Mesendoderm (in vitro differentiated cells): Measurements from ENCODE around the gene SRPX2.

Experiments used
- DNase-seq: peaks from one replicate; pipeline ENCODE4 v3.0.0; 2013
- H2AK5ac ChIP-seq: 2 replicates; pipeline ENCODE4 v1.6.1; 2013; ENCODE audit warnings: low read length, inconsistent platforms
- H2BK120ac ChIP-seq: 2 replicates; pipeline ENCODE4 v1.6.1; 2013; ENCODE audit warnings: low read depth, mild to moderate bottlenecking, low read length, moderate library complexity, mixed read lengths
- H2BK15ac ChIP-seq: replicated peaks from 2 replicates; pipeline ENCODE4 v1.6.1; 2013; ENCODE audit warnings: low read depth, mild to moderate bottlenecking, moderate library complexity
- H2BK5ac ChIP-seq: 2 replicates; pipeline ENCODE4 v1.6.1; 2013; ENCODE audit warnings: low read length, inconsistent platforms
- H3K18ac ChIP-seq: 2 replicates; pipeline ENCODE4 v1.6.1; 2013; ENCODE audit warnings: mild to moderate bottlenecking, low read length, mixed read lengths
- H3K23ac ChIP-seq: one replicate; pipeline ENCODE4 v1.6.1; 2013; ENCODE audit warnings: low read length
- H3K27ac ChIP-seq: 2 replicates; pipeline ENCODE4 v1.5.1; 2013; ENCODE audit warnings: low read depth, mild to moderate bottlenecking, inconsistent platforms, low read length, moderate library complexity
- H3K27me3 ChIP-seq: 2 replicates; pipeline ENCODE4 v1.6.1; 2013; ENCODE audit warnings: low read length, control low read depth, mild to moderate bottlenecking, inconsistent platforms; ENCODE audit not compliant: insufficient read depth, poor library complexity
- H3K36me3 ChIP-seq: 2 replicates; pipeline ENCODE4 v1.6.1; 2013; ENCODE audit warnings: low read length, inconsistent platforms; ENCODE audit not compliant: control insufficient read depth, insufficient read depth
- H3K4ac ChIP-seq: one replicate; pipeline ENCODE4 v1.6.1; 2013; ENCODE audit warnings: low read depth, mild to moderate bottlenecking, low read length, moderate library complexity
- H3K4me1 ChIP-seq: 2 replicates; pipeline ENCODE4 v1.6.1; 2013; ENCODE audit warnings: low read depth, low read length, inconsistent platforms; ENCODE audit not compliant: control insufficient read depth
- H3K4me2 ChIP-seq: 2 replicates; pipeline ENCODE4 v1.6.1; 2013; ENCODE audit warnings: low read length
- H3K4me3 ChIP-seq: 2 replicates; pipeline ENCODE4 v1.5.1; 2013; ENCODE audit warnings: mild to moderate bottlenecking, low read length
- H3K56ac ChIP-seq: one replicate; pipeline ENCODE4 v1.6.1; 2013; ENCODE audit warnings: low read length
- H3K79me1 ChIP-seq: 2 replicates; pipeline ENCODE4 v1.6.1; 2013; ENCODE audit warnings: low read length, inconsistent platforms
- H3K79me2 ChIP-seq: 2 replicates; pipeline ENCODE4 v1.6.1; 2013; ENCODE audit warnings: mild to moderate bottlenecking, low read length; ENCODE audit not compliant: control insufficient read depth, insufficient read depth
- H3K9ac ChIP-seq: 2 replicates; pipeline ENCODE4 v1.6.1; 2013; ENCODE audit warnings: low read length, inconsistent platforms
- H4K5ac ChIP-seq: one replicate; pipeline ENCODE4 v1.6.1; 2013; ENCODE audit warnings: low read length
- H4K8ac ChIP-seq: one replicate; pipeline ENCODE4 v1.6.1; 2013; ENCODE audit warnings: low read depth, mild to moderate bottlenecking, control low read depth, low read length, moderate library complexity
- WGBS: extraction: QIAGEN DNeasy Blood & Tissue Kit; methylation state at CpG from one replicate; pipeline ENCODE4 v1.1.7; 2013; ENCODE audit warnings: low lambda C conversion rate, missing lambda C conversion rate; ENCODE audit not compliant: insufficient coverage; ENCODE audit errors: extremely low coverage; 5-methylcytosine and 5-hydroxymethylcytosine counted together

SRPX2 gene

GRCh38 chrX:100672966-100673365, 29.0 kb downstream of the SRPX2 start:
- no peak overlapping the region for H2BK5ac ChIP-seq
- no peaks in the 10 kb centered on the region for H3K27me3 ChIP-seq
- no peak overlapping the region for H2AK5ac ChIP-seq
- H3K4me3 ChIP-seq, result no peak overlapping the region
- H2BK15ac ChIP-seq, result no peak overlapping the region
- H3K4me2 ChIP-seq, result no peak overlapping the region
- no peaks in the 10 kb centered on the region for H3K79me1 ChIP-seq
- no peak overlapping the region for H3K18ac ChIP-seq
- H3K4me1 ChIP-seq, result no peaks in the 10 kb centered on the region
- no peak for DNase-seq
- no peak overlapping the region for H3K4ac ChIP-seq
- no peak overlapping the region for H2BK120ac ChIP-seq
- no peak overlapping the region for H3K56ac ChIP-seq
- no peak overlapping the region for H4K8ac ChIP-seq
- H4K5ac ChIP-seq, result no peak overlapping the region
- H3K23ac ChIP-seq, result no peak overlapping the region
- WGBS, result no CpG with 5 or more reads among the region's 3 CpGs
- no peak overlapping the region for H3K27ac ChIP-seq
- H3K36me3 ChIP-seq, result no peaks in the 10 kb centered on the region
- no peak overlapping the region for H3K9ac ChIP-seq
- no peaks in the 10 kb centered on the region for H3K79me2 ChIP-seq

GRCh38 chrX:100673397-100673953, 29.5 kb downstream of the SRPX2 start:
- WGBS, result no CpG with 5 or more reads among the region's 3 CpGs

DNA sequence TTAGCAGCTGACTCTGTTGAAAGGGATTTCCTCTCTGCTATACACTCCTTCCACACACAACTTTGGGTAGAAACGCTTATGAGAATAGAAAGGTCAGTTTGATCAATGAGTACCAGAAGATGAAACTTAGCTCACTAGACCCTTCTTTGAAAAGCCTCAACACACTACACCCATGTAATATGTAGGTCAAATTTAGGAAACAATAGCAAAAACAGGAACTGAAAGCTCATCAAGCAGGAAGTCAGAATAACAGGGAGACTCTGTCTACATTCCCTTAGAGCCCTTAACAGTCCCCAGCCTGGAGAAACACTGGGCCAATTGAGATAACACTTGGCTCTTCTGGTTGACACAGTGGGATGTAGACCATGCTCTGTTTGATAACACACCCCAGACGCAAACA, 30.7 kb downstream of the SRPX2 start:
- DNase-seq, result no peak
- Histone ChIP-seq H2BK120ac (no peak overlapping the region), H3K4me3 (no peak overlapping the region), H3K4me2 (no peak overlapping the region), H3K23ac (no peak overlapping the region), H2AK5ac (no peak overlapping the region), H3K27ac (no peak overlapping the region), H3K4ac (no peak overlapping the region), H3K9ac (no peak overlapping the region), H3K4me1 (no peaks in the 10 kb centered on the region), H3K18ac (no peak overlapping the region), H2BK15ac (no peak overlapping the region), H2BK5ac (no peak overlapping the region), H3K79me1 (no peaks in the 10 kb centered on the region), H3K27me3 (no peaks in the 10 kb centered on the region), H4K8ac (no peak overlapping the region), H3K36me3 (no peaks in the 10 kb centered on the region), H3K79me2 (no peaks in the 10 kb centered on the region), H4K5ac (no peak overlapping the region), H3K56ac (no peak overlapping the region)
- WGBS, result no CpG with 5 or more reads among the region's 2 CpGs

More at GRCh38 chrX:100673397-100673953, 29.5 kb downstream of the SRPX2 start:
- no peak overlapping the region for H3K4me3 ChIP-seq
- no peaks in the 10 kb centered on the region for H3K79me1 ChIP-seq
- no peak overlapping the region for H3K4me2 ChIP-seq
- no peak overlapping the region for H2AK5ac ChIP-seq
- H3K27me3 ChIP-seq, result no peaks in the 10 kb centered on the region
- no peak overlapping the region for H2BK15ac ChIP-seq
- H3K9ac ChIP-seq, result no peak overlapping the region
- no peaks in the 10 kb centered on the region for H3K36me3 ChIP-seq
- H3K18ac ChIP-seq, result no peak overlapping the region
- no peak overlapping the region for H4K5ac ChIP-seq
- no peak overlapping the region for H3K23ac ChIP-seq
- H2BK120ac ChIP-seq, result no peak overlapping the region
- no peaks in the 10 kb centered on the region for H3K79me2 ChIP-seq
- no peak for DNase-seq
- no peak overlapping the region for H3K27ac ChIP-seq
- no peak overlapping the region for H2BK5ac ChIP-seq
- H3K4ac ChIP-seq, result no peak overlapping the region
- no peaks in the 10 kb centered on the region for H3K4me1 ChIP-seq
- H4K8ac ChIP-seq, result no peak overlapping the region
- H3K56ac ChIP-seq, result no peak overlapping the region

- H2BK5ac ChIP-seq, result no peak overlapping the region
- no peak overlapping the region for H3K4ac ChIP-seq
- no peaks in the 10 kb centered on the region for H3K79me2 ChIP-seq
- no peak overlapping the region for H2BK120ac ChIP-seq
- no peak overlapping the region for H2AK5ac ChIP-seq
- H2BK15ac ChIP-seq, result no peak overlapping the region
- no peak overlapping the region for H3K9ac ChIP-seq
- no peaks in the 10 kb centered on the region for H3K79me1 ChIP-seq
- H3K4me2 ChIP-seq, result no peak overlapping the region
- H3K36me3 ChIP-seq, result no peaks in the 10 kb centered on the region
- WGBS, result no CpG with 5 or more reads among the region's 5 CpGs
- H3K4me3 ChIP-seq, result no peak overlapping the region
- no peaks in the 10 kb centered on the region for H3K4me1 ChIP-seq
- H3K56ac ChIP-seq, result no peak overlapping the region
- no peak for DNase-seq
- H3K23ac ChIP-seq, result no peak overlapping the region
- H3K18ac ChIP-seq, result no peak overlapping the region
- H3K27ac ChIP-seq, result no peak overlapping the region
- H4K5ac ChIP-seq, result no peak overlapping the region
- no peak overlapping the region for H4K8ac ChIP-seq
- H3K27me3 ChIP-seq, result no peaks in the 10 kb centered on the region
These were observed 33.7 kb downstream of the SRPX2 start for GRCh38 chrX:100677611-100678181.

DNA sequence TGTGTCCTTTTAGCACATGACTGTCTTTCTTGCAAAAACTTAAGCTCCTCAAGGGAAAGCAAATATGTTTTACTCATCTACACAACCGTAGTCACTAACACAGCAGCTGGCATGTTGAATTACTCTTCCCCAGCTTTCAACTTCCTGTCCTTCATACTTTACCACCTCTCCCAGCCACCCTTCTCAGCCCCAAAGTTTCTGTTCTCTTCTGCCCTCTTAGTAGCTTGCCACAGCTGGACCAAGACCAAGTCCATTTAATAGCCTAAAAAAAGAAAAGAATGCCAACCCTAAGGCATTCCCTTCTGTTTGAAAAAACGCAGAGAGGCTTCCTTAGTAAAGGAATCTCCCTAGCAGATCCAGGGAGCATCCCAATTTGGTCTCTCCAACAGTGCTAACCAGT, 36.8 kb downstream of the SRPX2 start:
- Histone ChIP-seq H3K4me3 (no peak overlapping the region), H3K79me2 (no peaks in the 10 kb centered on the region), H3K18ac (no peak overlapping the region), H2AK5ac (no peak overlapping the region), H2BK15ac (no peak overlapping the region), H4K8ac (no peak overlapping the region), H3K9ac (no peak overlapping the region), H2BK120ac (no peak overlapping the region), H3K27ac (no peak overlapping the region), H3K4me2 (no peak overlapping the region), H3K23ac (no peak overlapping the region), H3K36me3 (no peaks in the 10 kb centered on the region), H2BK5ac (no peak overlapping the region), H3K79me1 (no peaks in the 10 kb centered on the region), H3K27me3 (no peaks in the 10 kb centered on the region), H3K4me1 (no peaks in the 10 kb centered on the region), H3K56ac (no peak overlapping the region), H4K5ac (no peak overlapping the region), H3K4ac (no peak overlapping the region)
- DNase-seq, result no peak
- WGBS, result no CpG with 5 or more reads among the region's 2 CpGs

DNA sequence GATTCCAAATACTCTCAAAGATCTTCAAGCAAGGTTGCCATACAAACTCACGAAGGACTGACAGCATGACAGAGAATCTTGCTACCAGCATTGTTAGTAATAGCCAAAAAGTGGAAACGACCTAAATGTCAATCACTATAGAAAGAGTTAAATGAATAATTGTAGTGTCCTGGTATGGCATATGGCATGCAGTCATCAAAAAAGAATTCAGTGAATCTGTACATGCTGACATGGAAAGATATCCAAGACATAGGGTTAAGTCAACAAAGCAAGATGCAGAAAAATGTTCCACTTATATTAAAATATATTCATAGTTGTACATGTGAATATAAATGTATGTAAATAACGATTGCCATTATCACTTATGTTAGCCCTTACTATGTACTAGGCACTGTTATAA, 37.6 kb downstream of the SRPX2 start:
- H3K18ac ChIP-seq, result no peak overlapping the region
- H3K4me2 ChIP-seq, result no peak overlapping the region
- no peak overlapping the region for H3K4me3 ChIP-seq
- no peaks in the 10 kb centered on the region for H3K79me2 ChIP-seq
- no peaks in the 10 kb centered on the region for H3K79me1 ChIP-seq
- no peak overlapping the region for H2BK15ac ChIP-seq
- no peak overlapping the region for H3K9ac ChIP-seq
- no peaks in the 10 kb centered on the region for H3K36me3 ChIP-seq
- H2BK5ac ChIP-seq, result no peak overlapping the region
- H3K4me1 ChIP-seq, result no peaks in the 10 kb centered on the region
- H2BK120ac ChIP-seq, result no peak overlapping the region
- no peaks in the 10 kb centered on the region for H3K27me3 ChIP-seq
- no CpG with 5 or more reads among the region's 3 CpGs for WGBS
- H4K5ac ChIP-seq, result no peak overlapping the region
- H3K27ac ChIP-seq, result no peak overlapping the region
- no peak overlapping the region for H3K4ac ChIP-seq
- no peak overlapping the region for H3K56ac ChIP-seq
- no peak overlapping the region for H3K23ac ChIP-seq
- no peak overlapping the region for H4K8ac ChIP-seq
- H2AK5ac ChIP-seq, result no peak overlapping the region
- DNase-seq, result no peak
